K562 (cell line): ENCODE results near the gene COL15A1. TPM values are rescaled to one million over a fixed set of nuclear protein-coding genes. Genes with fewer than 3 reads are reported as not detected.

Experiments
- ATAC-seq: fragments of 200-7000 bp; cut with Tn5 transposase; 3 replicates; pipeline ENCODE4 v1.9.1; 2020; ENCODE audit warnings: moderate library complexity
- BruUV-seq: library from RNA; stranded (reverse); fragments of 400-500 nt; replicated peaks from 2 replicates; lab custom pipeline; 2021; lab: Mats Ljungman, UMichigan
- CTCF ChIA-PET: fragments of 300-600 bp; formaldehyde crosslinking; extraction: SDS; loops from one replicate; lab custom pipeline; 2021; ENCODE audit warnings: low intra/inter-chr PET ratio; lab: Yijun Ruan, JAX
- POLR2A ChIA-PET: fragments of 300-600, 350-650 bp; sonication (Branson Sonifier 250); formaldehyde crosslinking; extraction: SDS; loops from one replicate; lab custom pipeline; 2021; ENCODE audit warnings: antibody characterized with exemption, inconsistent platforms; lab: Yijun Ruan, JAX
- DNase-seq, 4 experiments: peaks; one replicate each; pipeline versions ENCODE4 v3.0.0 to v3.0.0-alpha.2; 2011 to 2018; ENCODE audit warnings: low spot score in 3 of 4, mixed read lengths in 3 of 4; ENCODE audit errors: extremely low read depth in 1 of 4
- FAIRE-seq: peaks from 2 replicates; lab custom pipeline; 2011; peaks lifted over from hg19 to GRCh38; lab: Jason Lieb, UNC
- H2AFZ ChIP-seq: 2 replicates; pipeline ENCODE4 v1.6.0; 2011; ENCODE audit warnings: low read depth, low read length, control low read depth, inconsistent platforms
- H3K27ac ChIP-seq: fragments of 200-600 bp; 3 replicates; pipeline ENCODE4 v1.8.0; 2011; ENCODE audit warnings: low read depth, mild to moderate bottlenecking, control low read depth, inconsistent platforms, low read length, moderate library complexity, mixed read lengths; ENCODE audit errors: extremely low read depth
- H3K27me3 ChIP-seq, 2 experiments: fragments of 300-600 bp in 1 of 2; 2 replicates in 1 of 2; 3 replicates in 1 of 2; pipeline versions ENCODE4 v1.6.0 to v1.8.0; 2011; ENCODE audit warnings: inconsistent platforms in 2 of 2, low read length in 2 of 2, mild to moderate bottlenecking in 1 of 2, mixed read lengths in 1 of 2, moderate library complexity in 1 of 2; ENCODE audit not compliant: control insufficient read depth in 2 of 2, insufficient read depth in 2 of 2
- H3K36me3 ChIP-seq: fragments of 300-600 bp; 3 replicates; pipeline ENCODE4 v1.8.0; 2011; ENCODE audit warnings: mild to moderate bottlenecking, low read length, inconsistent platforms; ENCODE audit not compliant: control insufficient read depth, insufficient read depth
- H3K4me1 ChIP-seq, 2 experiments: fragments of 200-600 bp in 1 of 2; replicated peaks in 1 of 2; 2 replicates in 1 of 2; 3 replicates in 1 of 2; pipeline versions ENCODE4 v1.5.1 to v1.8.0; 2011; ENCODE audit warnings: inconsistent platforms in 2 of 2, low read length in 2 of 2, mild to moderate bottlenecking in 1 of 2, mixed read lengths in 1 of 2, moderate library complexity in 1 of 2; ENCODE audit not compliant: control insufficient read depth in 2 of 2, insufficient read depth in 2 of 2
- H3K4me2 ChIP-seq: 2 replicates; pipeline ENCODE4 v1.6.1; 2011; ENCODE audit warnings: low read length, control low read depth, inconsistent platforms, mixed read lengths; ENCODE audit not compliant: insufficient read depth
- H3K4me3 ChIP-seq: fragments of 200-600 bp; sonication (generic), shearing (Covaris generic); 2 replicates; pipeline ENCODE4 v1.5.1; 2016; ENCODE audit warnings: control low read depth, inconsistent platforms
- H3K79me2 ChIP-seq: fragments of 200-600 bp; 3 replicates; pipeline ENCODE4 v1.8.0; 2011; ENCODE audit warnings: low read length, inconsistent platforms; ENCODE audit not compliant: control insufficient read depth, insufficient read depth
- H3K9ac ChIP-seq, 2 experiments: 2 replicates each; pipeline versions ENCODE4 v1.6.0 to v1.6.1; 2011; ENCODE audit warnings: low read depth in 2 of 2, low read length in 2 of 2, control low read depth in 1 of 2, inconsistent platforms in 1 of 2, mild to moderate bottlenecking in 1 of 2, mixed read lengths in 1 of 2; ENCODE audit not compliant: insufficient read depth in 1 of 2
- H3K9me1 ChIP-seq: one replicate; pipeline ENCODE4 v1.6.0; 2011; ENCODE audit warnings: inconsistent platforms, mild to moderate bottlenecking, low read length, moderate library complexity; ENCODE audit not compliant: control insufficient read depth, insufficient read depth
- H3K9me3 ChIP-seq: replicated peaks from 2 replicates; pipeline ENCODE4 v1.5.1; 2011; ENCODE audit warnings: low read depth, low read length, inconsistent platforms; ENCODE audit not compliant: control insufficient read depth, insufficient read depth
- H4K20me1 ChIP-seq: replicated peaks from 2 replicates; pipeline ENCODE4 v1.6.1; 2011; ENCODE audit warnings: low read length, inconsistent platforms, mixed read lengths; ENCODE audit not compliant: control insufficient read depth, insufficient read depth
- BRD9 ChIP-seq: fragments of 450-650 bp; IDR thresholded peaks from 2 replicates; pipeline ENCODE4 v1.6.1; 2018; ENCODE audit warnings: low read depth; ENCODE audit not compliant: partially characterized antibody
- CBFA2T3 ChIP-seq: fragments of 450-650 bp; IDR thresholded peaks from 2 replicates; pipeline ENCODE4 v1.6.1; 2017
- CC2D1A ChIP-seq: fragments of 450-650 bp; IDR thresholded peaks from 2 replicates; pipeline ENCODE4 v1.6.1; 2017; ENCODE audit warnings: mild to moderate bottlenecking
- CSDE1 ChIP-seq, 2 experiments: fragments of 450-650 bp; IDR thresholded peaks; 2 replicates each; pipeline ENCODE4 v1.6.1; 2016; ENCODE audit warnings: mild to moderate bottlenecking in 1 of 2
- POLR2G ChIP-seq: fragments of 200-400 bp; formaldehyde crosslinking; IDR thresholded peaks from 2 replicates; pipeline ENCODE4 v1.6.1; 2017; ENCODE audit warnings: low read depth, mild to moderate bottlenecking, antibody characterized with exemption, low read length, moderate library complexity
- RFX7 ChIP-seq: fragments of 250-450 bp; sonication (Bioruptor Pico); IDR thresholded peaks from 2 replicates; pipeline ENCODE4 v1.5.1; 2021; ENCODE audit warnings: mild to moderate bottlenecking
- RUNX1 ChIP-seq: sonication (generic); IDR thresholded peaks from 2 replicates; pipeline ENCODE4 v1.6.1; 2016; ENCODE audit warnings: antibody characterized with exemption, low read depth
- SIRT6 ChIP-seq: IDR thresholded peaks from one replicate; pipeline ENCODE4 v1.6.1; 2012; ENCODE audit warnings: low read depth, mild to moderate bottlenecking, control low read depth, inconsistent platforms, low read length, moderate library complexity
- SMARCE1 ChIP-seq: fragments of 450-650 bp; IDR thresholded peaks from 2 replicates; pipeline ENCODE4 v1.7.1; 2016; ENCODE audit warnings: mild to moderate bottlenecking
- TRIM24 ChIP-seq, 2 experiments: fragments of 450-650 bp; IDR thresholded peaks; 2 replicates each; pipeline ENCODE4 v1.6.1; 2016
- ZNF121 ChIP-seq: sonication (generic); formaldehyde crosslinking; conservative IDR thresholded peaks from 2 replicates; pipeline ENCODE4 v1.8.0; 2022; ENCODE audit warnings: missing genetic modification reagents
- ZNF830 ChIP-seq: fragments of 250-450 bp; sonication (Bioruptor Pico); IDR thresholded peaks from 2 replicates; pipeline ENCODE4 v1.5.0; 2021; ENCODE audit warnings: mild to moderate bottlenecking
- WGBS: fragments of 100-300 bp; shearing (Covaris generic); methylation state at CpG from one replicate; pipeline ENCODE4 v1.1.6; 2016; ENCODE audit warnings: low coverage, mixed read lengths; ENCODE audit not compliant: insufficient coverage; ENCODE audit errors: missing lambda C conversion rate; 5-methylcytosine and 5-hydroxymethylcytosine counted together
- in situ Hi-C: fragments of 300-500 bp; cut with MboI; formaldehyde crosslinking; loops from 4 replicates; pipeline ENCODE4 v1.15.0; 2018; ENCODE audit warnings: inconsistent platforms, mixed read lengths
- intact Hi-C: fragments of 100-400 bp; cut with micrococcal nuclease; formaldehyde crosslinking; loops from 2 replicates; pipeline ENCODE4 v1.14.2; 2022
- polyA plus RNA-seq, 8 experiments: library from polyadenylated mRNA; depleted of rRNA in 4 of 8; stranded (reverse) in 5 of 8; unstranded in 3 of 8; fragments of >200 nt; fragmentation: Nextera tagmentation in 2 of 8; fragmentation: Illumina TruSeq in 1 of 8; extraction: Ambion mirVana in 2 of 8; extraction: Trizol in 1 of 8; gene quantifications; 2 replicates each; pipeline versions ENCODE4 v1.2.1 to v1.2.3, GENCODE V29; 2011 to 2014; ENCODE audit warnings: inconsistent platforms in 1 of 8, missing spikeins in 1 of 8
- total RNA-seq, 7 experiments: library from RNA; depleted of rRNA in 6 of 7; stranded (reverse); fragments of >200 nt in 6 of 7; fragmentation: Illumina TruSeq in 2 of 7; extraction: Trizol in 2 of 7; gene quantifications; 2 replicates each; pipeline versions ENCODE4 v1.2.1 to v1.2.3, GENCODE V29; 2011 to 2021; ENCODE audit warnings: low replicate concordance in 1 of 7
- TF ChIP-seq, protein P1 (sequence below): sonication (generic); formaldehyde crosslinking; IDR thresholded peaks from 2 replicates; pipeline ENCODE4 v1.8.1; 2023; ENCODE audit warnings: missing genetic modification reagents, mild to moderate bottlenecking, borderline replicate concordance
- TF ChIP-seq, protein P2 (sequence below): sonication (generic); formaldehyde crosslinking; IDR thresholded peaks from 2 replicates; pipeline ENCODE4 v1.8.1; 2022; ENCODE audit warnings: missing genetic modification reagents
- TF ChIP-seq, protein P3 (sequence below): IDR thresholded peaks from 3 replicates; pipeline ENCODE4 v1.6.1; 2011; ENCODE audit warnings: borderline replicate concordance, mild to moderate bottlenecking; ENCODE audit not compliant: insufficient read length, insufficient read depth

The COL15A1 gene
- total and polyA plus RNA-seq, 9 of the 15 experiments (the other 6 are each of a cell fraction or from before 2014, with no cell fraction given), result 0.46 to 5.1 (median 2.6) TPM

DNA sequence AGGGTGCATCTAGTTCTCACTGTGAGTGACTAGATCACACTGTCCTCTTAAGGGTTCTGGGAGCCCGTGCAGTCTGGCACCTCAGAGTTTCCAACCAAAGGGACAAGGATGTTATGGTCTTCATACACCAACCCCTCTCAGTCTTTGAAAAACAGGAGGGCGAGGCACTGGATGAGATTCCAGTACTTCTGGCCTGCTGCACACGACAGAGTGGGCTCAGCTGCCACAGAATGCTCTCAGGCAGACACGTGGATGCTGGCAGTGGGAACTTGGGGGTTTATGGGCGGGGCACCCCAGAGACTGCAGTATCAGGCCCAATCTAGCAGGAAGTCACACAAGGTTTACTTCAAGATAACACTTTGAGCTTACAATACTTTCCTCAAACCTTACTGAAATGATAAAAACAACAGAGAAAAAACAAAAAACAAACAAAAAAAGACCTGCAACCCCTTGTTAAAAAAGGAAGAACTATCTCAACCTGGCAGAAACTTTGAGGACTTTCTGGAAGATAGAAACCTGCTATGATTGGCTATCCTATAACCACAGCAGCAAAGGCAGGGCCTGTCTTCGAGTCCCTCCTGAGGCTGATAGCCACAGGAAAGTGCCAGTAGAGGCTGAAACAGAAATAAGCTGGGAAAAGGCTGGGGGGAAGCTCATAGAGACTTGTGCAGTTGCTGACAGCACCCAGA, 132.9 kb downstream of the COL15A1 start (continued):
- TF ChIP-seq POLR2G (no peak), TRIM24 (IDR thresholded peaks at IDR 0.05) (peak; percentile 21 to 22; a peak in 2 of 4 replicates), CSDE1 (IDR thresholded peaks at IDR 0.05) (peak in 1 of 2 experiments; percentile 26; a peak in 1 of 4 replicates), RUNX1 (no peak)
- TF ChIP-seq, protein P1, sequence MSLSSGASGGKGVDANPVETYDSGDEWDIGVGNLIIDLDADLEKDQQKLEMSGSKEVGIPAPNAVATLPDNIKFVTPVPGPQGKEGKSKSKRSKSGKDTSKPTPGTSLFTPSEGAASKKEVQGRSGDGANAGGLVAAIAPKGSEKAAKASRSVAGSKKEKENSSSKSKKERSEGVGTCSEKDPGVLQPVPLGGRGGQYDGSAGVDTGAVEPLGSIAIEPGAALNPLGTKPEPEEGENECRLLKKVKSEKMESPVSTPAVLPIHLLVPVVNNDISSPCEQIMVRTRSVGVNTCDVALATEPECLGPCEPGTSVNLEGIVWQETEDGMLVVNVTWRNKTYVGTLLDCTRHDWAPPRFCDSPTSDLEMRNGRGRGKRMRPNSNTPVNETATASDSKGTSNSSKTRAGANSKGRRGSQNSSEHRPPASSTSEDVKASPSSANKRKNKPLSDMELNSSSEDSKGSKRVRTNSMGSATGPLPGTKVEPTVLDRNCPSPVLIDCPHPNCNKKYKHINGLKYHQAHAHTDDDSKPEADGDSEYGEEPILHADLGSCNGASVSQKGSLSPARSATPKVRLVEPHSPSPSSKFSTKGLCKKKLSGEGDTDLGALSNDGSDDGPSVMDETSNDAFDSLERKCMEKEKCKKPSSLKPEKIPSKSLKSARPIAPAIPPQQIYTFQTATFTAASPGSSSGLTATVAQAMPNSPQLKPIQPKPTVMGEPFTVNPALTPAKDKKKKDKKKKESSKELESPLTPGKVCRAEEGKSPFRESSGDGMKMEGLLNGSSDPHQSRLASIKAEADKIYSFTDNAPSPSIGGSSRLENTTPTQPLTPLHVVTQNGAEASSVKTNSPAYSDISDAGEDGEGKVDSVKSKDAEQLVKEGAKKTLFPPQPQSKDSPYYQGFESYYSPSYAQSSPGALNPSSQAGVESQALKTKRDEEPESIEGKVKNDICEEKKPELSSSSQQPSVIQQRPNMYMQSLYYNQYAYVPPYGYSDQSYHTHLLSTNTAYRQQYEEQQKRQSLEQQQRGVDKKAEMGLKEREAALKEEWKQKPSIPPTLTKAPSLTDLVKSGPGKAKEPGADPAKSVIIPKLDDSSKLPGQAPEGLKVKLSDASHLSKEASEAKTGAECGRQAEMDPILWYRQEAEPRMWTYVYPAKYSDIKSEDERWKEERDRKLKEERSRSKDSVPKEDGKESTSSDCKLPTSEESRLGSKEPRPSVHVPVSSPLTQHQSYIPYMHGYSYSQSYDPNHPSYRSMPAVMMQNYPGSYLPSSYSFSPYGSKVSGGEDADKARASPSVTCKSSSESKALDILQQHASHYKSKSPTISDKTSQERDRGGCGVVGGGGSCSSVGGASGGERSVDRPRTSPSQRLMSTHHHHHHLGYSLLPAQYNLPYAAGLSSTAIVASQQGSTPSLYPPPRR (CRISPR knock-in tag), result no peak

DNA sequence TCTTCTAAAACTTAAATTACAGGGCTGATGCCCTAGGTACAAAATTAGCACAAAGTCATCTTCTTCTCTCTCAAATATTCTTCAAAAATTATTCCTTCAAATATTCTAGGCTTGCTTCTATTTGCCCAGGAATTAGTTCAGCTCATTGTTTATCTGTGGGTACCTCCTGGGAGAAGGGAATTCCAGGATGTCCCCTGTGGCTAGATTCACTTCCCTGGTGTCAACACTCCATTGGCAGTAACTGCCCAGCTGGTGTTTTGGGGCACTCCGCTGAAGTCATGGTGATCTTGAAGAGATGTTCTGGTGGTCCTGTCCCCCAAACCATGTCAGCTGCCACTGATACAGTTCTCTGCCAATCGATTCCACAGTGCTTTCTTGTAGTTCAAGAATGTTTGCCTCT, 135.0 kb downstream of the COL15A1 start:
- no peak overlapping the region for H3K9ac ChIP-seq
- no peaks in the 10 kb centered on the region for H3K36me3 ChIP-seq
- peak overlapping the region; percentile 7; the same call in 1 of the 2 replicates for H2AFZ ChIP-seq
- no peak overlapping the region for H3K4me2 ChIP-seq
- peaks cover 10 to 45% of the 10 kb centered on the region in 2 experiments for H3K4me1 ChIP-seq
- H3K79me2 ChIP-seq, result peaks cover 10% of the 10 kb centered on the region; the same call in 2 of the 3 replicates
- intact Hi-C loops, result loop anchor here (5.0 kb wide), 3 partner anchors 51 to 271 kb away; partner anchors contain the start of gene GALNT12
- H3K9me1 ChIP-seq, result no peaks in the 10 kb centered on the region
- POLR2A ChIA-PET, result no interaction called here
- DNase-seq, result no peak
- H3K27me3 ChIP-seq, result no peaks in the 10 kb centered on the region
- FAIRE-seq, result no peak
- no TSS peak for BruUV-seq
- in situ Hi-C loops, result no loop called here
- CTCF ChIA-PET, result no interaction called here
- H4K20me1 ChIP-seq, result no peaks in the 10 kb centered on the region
- no peak for ATAC-seq
- 0 out of 2 replicates have a peak, but pooled peaks cover 2% of the 10 kb centered on the region for H3K9me3 ChIP-seq
- no peak overlapping the region for H3K27ac ChIP-seq
- H3K4me3 ChIP-seq, result no peak overlapping the region
- 89% methylated on average over 2 of the region's 2 CpGs for WGBS
- no peak for TF ChIP-seq ZNF830 (CRISPR knock-in tag)
- TF ChIP-seq RFX7 (CRISPR knock-in tag), result no peak
- TF ChIP-seq ZNF121 (CRISPR knock-in tag), result no peak
- TF ChIP-seq, protein P2, sequence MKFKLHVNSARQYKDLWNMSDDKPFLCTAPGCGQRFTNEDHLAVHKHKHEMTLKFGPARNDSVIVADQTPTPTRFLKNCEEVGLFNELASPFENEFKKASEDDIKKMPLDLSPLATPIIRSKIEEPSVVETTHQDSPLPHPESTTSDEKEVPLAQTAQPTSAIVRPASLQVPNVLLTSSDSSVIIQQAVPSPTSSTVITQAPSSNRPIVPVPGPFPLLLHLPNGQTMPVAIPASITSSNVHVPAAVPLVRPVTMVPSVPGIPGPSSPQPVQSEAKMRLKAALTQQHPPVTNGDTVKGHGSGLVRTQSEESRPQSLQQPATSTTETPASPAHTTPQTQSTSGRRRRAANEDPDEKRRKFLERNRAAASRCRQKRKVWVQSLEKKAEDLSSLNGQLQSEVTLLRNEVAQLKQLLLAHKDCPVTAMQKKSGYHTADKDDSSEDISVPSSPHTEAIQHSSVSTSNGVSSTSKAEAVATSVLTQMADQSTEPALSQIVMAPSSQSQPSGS (CRISPR knock-in tag), result no peak
- TF ChIP-seq CC2D1A, result no peak
- no peak for TF ChIP-seq SMARCE1
- TF ChIP-seq BRD9, result no peak
- TF ChIP-seq, protein P3, sequence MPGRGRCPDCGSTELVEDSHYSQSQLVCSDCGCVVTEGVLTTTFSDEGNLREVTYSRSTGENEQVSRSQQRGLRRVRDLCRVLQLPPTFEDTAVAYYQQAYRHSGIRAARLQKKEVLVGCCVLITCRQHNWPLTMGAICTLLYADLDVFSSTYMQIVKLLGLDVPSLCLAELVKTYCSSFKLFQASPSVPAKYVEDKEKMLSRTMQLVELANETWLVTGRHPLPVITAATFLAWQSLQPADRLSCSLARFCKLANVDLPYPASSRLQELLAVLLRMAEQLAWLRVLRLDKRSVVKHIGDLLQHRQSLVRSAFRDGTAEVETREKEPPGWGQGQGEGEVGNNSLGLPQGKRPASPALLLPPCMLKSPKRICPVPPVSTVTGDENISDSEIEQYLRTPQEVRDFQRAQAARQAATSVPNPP, result no peak
- no peak for TF ChIP-seq SIRT6
- TF ChIP-seq CBFA2T3, result no peak
- no peak for TF ChIP-seq CSDE1 (IDR thresholded peaks at IDR 0.05)
